ENCODE data around the gene UBL3.
A peak's percentile ranks its signal among the peaks of the same experiment; 100 is the strongest.

Gene UBL3, protein sequence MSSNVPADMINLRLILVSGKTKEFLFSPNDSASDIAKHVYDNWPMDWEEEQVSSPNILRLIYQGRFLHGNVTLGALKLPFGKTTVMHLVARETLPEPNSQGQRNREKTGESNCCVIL

DNA sequence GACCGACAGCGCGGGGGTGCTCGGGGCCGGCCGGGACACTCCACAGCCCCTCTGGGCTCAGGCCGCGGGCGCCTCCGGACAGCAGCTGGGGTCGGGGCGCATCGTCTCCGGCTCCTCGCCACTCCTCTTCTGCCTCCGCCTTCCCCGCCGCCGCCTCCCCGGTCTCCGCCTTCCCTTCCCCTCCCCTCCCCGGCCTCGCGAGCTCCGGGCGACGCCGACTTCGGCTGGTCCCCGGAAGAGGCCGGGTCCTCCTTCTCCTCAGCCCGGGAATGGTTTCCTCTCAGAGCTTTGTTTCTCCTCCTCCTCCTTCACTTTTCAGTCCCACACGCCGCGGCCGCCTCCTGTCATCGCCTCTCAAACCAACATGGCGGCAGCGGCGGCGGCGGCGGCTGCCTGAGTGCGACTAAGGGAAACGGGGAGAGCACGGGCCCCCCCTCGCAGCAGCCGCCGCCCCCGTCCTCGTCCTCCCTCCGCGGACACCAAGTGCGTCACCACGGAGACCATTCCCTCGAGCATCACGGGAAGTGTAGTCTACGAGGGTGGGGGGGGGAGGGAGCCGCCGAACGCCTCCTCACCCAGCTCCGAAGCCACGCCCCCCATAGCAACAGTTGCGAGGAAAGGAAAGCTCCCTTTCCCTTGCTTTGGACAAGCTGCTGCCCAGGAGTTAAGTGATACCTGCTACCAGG is at the start of gene UBL3:
Gene UBL3 (minus strand): TSS at position 405 of the 686 bp plus-strand sequence. CDS start 1,079 bp downstream, outside the sequence.
- TF ChIP-seq, protein P1, sequence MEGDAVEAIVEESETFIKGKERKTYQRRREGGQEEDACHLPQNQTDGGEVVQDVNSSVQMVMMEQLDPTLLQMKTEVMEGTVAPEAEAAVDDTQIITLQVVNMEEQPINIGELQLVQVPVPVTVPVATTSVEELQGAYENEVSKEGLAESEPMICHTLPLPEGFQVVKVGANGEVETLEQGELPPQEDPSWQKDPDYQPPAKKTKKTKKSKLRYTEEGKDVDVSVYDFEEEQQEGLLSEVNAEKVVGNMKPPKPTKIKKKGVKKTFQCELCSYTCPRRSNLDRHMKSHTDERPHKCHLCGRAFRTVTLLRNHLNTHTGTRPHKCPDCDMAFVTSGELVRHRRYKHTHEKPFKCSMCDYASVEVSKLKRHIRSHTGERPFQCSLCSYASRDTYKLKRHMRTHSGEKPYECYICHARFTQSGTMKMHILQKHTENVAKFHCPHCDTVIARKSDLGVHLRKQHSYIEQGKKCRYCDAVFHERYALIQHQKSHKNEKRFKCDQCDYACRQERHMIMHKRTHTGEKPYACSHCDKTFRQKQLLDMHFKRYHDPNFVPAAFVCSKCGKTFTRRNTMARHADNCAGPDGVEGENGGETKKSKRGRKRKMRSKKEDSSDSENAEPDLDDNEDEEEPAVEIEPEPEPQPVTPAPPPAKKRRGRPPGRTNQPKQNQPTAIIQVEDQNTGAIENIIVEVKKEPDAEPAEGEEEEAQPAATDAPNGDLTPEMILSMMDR (IDR thresholded peaks at IDR 0.05; ENCODE audit: insufficient read depth, missing control alignments) = no peak
- peak; percentile 79 for DNase-seq (ENCODE audit: insufficient read length, low spot score)
- FAIRE-seq = no peak

DNA sequence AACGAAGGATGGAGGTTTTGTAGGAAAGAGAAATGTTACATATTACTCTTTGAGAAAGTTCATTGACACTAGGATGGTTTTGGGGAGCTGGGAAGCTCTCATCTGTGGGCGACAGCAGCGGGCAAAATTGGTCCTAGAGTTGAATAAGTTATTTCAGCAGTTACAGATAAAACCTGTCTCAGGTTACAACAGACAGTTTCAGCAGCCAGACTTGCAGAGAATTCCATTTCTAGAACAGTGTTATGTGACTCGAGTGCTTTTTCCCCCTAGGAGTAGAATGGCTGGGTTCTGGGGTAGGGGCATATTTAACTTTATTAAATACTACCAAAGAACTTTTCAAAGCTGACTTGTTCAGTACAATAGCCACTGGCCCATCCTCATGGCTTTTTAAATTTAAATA is 46.7 kb upstream of the UBL3 start:
- TF ChIP-seq, protein P1 (IDR thresholded peaks at IDR 0.05; ENCODE audit: insufficient read depth, missing control alignments) = no peak
- DNase-seq (ENCODE audit: insufficient read length, low spot score) = no peak
- FAIRE-seq = no peak

DNA sequence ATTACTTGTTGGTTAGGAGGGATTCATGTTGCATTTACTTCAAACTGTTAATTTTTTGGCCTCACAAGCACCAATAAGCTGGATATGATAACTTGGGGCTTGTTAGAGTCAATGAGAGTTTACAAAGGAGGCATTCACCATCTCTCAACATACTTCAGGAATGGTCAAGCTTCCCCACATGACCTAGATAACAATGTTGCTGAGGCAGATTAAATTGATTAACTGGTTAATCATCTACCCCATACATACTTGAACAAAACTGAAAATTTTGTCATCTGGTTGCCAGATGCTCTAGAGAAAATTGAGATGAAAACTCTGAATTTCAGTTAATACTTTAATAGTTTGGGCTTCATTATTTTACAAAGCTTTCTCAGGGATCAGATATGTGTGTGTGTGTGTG is 43.0 kb upstream of the UBL3 start:
- no peak for FAIRE-seq
- no peak for DNase-seq (ENCODE audit: insufficient read length, low spot score)
- TF ChIP-seq, protein P1 (IDR thresholded peaks at IDR 0.05; ENCODE audit: insufficient read depth, missing control alignments) = no peak

DNA sequence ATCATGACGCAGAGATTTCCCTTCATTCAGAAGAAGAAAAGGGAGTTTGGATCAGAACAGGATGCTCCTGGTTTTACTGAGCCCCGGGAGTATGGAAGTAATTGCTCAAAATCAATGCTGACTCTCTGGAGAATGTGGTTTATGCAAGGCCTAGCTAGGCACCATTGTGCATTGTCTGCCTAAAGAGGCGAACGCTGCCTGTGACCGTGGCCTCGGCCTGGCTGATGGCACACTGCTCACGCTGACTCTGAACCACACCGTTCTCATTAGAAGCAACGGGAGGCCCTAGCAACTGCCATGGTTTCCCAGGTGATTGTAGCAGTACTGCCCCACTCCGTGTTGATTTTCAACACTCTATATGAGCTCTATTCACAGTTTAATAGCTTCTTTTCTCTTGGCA is 41.7 kb upstream of the UBL3 start:
- DNase-seq (ENCODE audit: insufficient read length, low spot score) = no peak
- TF ChIP-seq, protein P1 (IDR thresholded peaks at IDR 0.05; ENCODE audit: insufficient read depth, missing control alignments) = no peak
- no peak for FAIRE-seq

DNA sequence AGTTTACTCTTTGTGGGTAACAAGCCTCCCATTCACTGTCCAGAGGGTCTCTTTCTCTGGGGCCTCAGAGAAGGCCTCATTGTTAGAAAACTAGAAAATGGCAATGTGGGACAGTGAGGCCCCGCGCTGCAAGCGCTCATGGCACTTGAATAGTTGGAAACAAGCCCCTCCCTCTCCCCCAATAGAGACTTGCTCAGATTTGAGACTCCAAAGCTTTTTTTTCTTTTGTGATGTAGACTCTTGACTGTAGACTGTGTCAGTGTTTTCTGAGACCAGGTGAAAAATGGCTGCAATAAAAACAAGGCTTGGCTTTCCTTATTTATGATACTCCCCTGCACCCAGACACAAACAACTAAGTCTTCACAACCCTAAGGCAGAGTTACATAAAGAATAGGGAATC is 38.7 kb upstream of the UBL3 start:
- no peak for DNase-seq (ENCODE audit: insufficient read length, low spot score)
- no peak for FAIRE-seq
- TF ChIP-seq, protein P1 (IDR thresholded peaks at IDR 0.05; ENCODE audit: insufficient read depth, missing control alignments) = no peak

DNA sequence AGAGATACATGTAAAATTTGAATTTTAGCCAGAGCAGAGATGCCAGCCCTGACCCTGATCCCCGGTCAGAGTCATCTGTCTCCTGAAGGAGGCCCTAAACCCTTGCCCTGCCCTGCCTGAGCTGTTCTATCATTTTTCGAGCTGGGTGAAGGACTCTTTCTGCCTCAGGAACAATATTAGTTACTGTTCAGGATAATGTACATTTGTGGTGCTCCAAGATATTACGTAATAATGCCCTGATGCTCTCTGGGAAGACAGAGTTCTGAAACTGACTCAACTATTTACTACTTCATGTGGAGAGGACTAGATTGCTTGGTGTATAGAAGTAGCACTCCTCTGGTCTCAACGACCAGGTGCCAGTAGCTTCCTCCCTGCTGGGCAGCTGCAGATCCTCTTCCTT is 37.9 kb upstream of the UBL3 start:
- no peak for FAIRE-seq
- TF ChIP-seq, protein P1 (IDR thresholded peaks at IDR 0.05; ENCODE audit: insufficient read depth, missing control alignments) = no peak
- no peak for DNase-seq (ENCODE audit: insufficient read length, low spot score)

DNA sequence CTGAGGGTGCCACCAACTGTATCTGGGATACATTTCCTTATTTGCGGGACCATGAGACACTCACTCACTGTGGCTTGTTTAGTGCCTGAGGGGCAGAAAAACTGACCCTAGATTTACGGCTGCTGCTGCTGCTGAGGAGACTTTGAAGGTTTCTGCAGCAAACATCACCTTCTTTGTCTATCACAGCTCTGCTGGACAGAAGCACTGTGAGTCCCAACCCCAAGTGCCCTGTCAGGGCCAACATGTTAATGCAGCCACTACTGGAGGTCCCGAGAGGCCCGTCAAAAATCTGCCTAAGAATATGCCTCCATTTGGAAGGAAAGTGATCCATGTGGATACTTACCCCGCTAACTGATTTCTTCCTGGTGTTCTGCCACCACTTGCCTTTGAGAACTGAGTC is 37.3 kb upstream of the UBL3 start:
- TF ChIP-seq, protein P1 (IDR thresholded peaks at IDR 0.05; ENCODE audit: insufficient read depth, missing control alignments) = no peak
- FAIRE-seq = no peak

More for the DNA sequence above, 37.3 kb upstream of the UBL3 start:
- no peak for DNase-seq (ENCODE audit: insufficient read length, low spot score)

Data from D721Med (cell line).